Fibroblast of pulmonary artery (primary cell): ENCODE results near the gene NOS1AP.

Source experiments
- DNase-seq: peaks from one replicate; pipeline ENCODE4 v3.0.0-alpha.2; 2010; ENCODE audit warnings: low read depth
- H3K4me3 ChIP-seq: replicated peaks from 2 replicates; pipeline ENCODE4 v1.5.1; 2011; ENCODE audit warnings: low read depth, mild to moderate bottlenecking, control low read depth, low read length, moderate library complexity
- TF ChIP-seq, protein P1 (sequence below): IDR thresholded peaks from 2 replicates; pipeline ENCODE4 v1.5.1; 2011; ENCODE audit warnings: mild to moderate bottlenecking, control low read depth, low read length, inconsistent platforms; ENCODE audit errors: missing control alignments

NOS1AP gene

DNA sequence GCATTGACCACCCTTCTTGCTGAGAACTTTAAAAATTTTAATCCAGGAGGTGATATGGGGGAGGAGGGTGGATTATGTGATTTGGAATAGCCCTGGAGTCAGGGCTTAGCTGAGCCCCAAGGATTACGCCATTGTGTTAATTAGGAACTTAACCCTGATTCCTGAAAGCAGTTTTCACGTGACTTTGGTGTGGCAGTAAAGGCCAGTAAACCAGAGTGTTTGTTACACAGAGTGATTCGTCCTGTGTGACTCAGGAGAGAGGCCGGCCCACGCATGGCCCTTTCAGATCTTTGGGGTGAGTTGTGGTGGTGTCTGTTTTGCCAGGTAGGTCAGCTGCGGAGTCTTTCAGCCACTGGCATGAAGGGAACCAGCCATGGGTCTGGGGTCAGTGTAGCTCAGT is 107.6 kb downstream of the NOS1AP start:
- TF ChIP-seq, protein P1, sequence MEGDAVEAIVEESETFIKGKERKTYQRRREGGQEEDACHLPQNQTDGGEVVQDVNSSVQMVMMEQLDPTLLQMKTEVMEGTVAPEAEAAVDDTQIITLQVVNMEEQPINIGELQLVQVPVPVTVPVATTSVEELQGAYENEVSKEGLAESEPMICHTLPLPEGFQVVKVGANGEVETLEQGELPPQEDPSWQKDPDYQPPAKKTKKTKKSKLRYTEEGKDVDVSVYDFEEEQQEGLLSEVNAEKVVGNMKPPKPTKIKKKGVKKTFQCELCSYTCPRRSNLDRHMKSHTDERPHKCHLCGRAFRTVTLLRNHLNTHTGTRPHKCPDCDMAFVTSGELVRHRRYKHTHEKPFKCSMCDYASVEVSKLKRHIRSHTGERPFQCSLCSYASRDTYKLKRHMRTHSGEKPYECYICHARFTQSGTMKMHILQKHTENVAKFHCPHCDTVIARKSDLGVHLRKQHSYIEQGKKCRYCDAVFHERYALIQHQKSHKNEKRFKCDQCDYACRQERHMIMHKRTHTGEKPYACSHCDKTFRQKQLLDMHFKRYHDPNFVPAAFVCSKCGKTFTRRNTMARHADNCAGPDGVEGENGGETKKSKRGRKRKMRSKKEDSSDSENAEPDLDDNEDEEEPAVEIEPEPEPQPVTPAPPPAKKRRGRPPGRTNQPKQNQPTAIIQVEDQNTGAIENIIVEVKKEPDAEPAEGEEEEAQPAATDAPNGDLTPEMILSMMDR, result no peak
- no peak for DNase-seq
- no peak overlapping the region for H3K4me3 ChIP-seq

DNA sequence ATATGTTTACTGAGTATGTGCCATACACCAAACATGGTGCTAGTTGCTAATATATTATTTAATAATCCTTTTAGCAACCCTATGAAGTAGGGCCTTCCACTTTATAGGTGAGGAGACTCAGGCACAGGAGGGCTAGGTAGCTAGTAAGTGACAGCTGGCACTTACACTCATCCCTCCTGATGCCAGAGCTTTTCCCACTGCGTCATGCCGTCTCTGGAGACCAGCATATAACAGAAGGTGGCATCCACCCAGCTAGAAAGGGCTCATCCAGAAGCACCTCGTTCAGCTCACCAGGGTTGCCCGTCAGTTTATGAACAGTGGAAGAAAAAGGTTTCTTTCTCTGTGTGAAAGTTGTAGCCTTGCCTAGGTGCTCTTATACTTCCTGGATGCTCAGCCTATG is 108.9 kb downstream of the NOS1AP start:
- no peak overlapping the region for H3K4me3 ChIP-seq
- DNase-seq, result no peak
- TF ChIP-seq, protein P1, result no peak

DNA sequence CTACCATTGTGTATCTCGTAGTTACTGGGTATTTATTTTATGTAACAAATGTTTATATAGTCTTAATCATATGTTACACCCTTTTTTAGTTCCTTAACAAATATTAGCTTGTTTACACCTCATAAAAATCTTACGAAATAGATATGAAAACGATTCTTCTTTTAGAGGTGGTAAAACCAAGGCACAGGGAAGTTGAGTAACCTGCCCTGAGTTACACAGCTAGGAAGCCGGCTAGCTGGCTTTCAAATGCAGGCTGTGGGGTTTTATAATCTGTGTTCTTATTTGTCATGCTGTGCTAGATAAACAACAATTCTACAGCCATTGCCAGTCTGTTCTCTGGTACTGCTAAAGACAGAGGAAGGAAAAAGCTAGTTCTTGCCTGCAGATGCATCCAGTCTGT is 109.6 kb downstream of the NOS1AP start:
- TF ChIP-seq, protein P1, result no peak
- DNase-seq, result no peak
- H3K4me3 ChIP-seq, result no peak overlapping the region

DNA sequence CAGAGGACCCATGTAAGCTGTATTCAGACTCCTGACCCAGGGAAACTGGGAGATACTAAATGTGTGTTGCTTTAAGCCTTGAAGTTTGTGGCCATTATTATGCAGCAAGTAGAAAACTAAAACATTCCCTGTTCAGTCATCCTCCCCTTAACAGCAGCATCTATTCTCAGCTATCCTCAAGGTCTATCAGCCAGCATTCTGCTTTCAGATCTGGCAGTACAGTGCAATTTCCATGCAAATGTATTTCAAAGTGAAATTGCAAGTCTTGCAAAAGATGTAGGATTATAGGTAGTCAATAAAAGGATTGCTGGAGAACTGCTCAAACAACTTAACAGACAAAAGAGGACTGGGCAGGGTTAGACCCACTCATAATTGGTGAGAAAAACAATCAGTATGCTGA is 111.3 kb downstream of the NOS1AP start:
- DNase-seq, result no peak
- no peak overlapping the region for H3K4me3 ChIP-seq
- TF ChIP-seq, protein P1, result no peak

DNA sequence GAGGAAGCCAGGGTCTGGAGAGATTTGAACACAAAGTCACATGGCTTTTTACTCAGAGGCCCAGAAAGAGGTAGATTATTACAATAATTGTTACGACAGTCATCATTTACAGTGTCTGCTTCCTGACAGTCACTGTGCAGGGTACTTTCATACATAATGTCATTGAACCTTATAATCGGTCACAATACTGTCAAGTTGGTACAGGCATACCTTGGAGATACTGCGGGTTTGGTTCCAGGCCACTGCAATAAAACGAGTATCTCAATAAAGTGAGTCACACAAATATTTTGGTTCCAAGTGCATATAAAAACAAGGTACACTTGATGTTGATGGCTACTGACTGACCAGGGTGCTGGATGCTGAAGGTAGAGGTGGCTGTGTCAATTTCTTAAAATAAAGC is 112.6 kb downstream of the NOS1AP start:
- no peak for DNase-seq
- TF ChIP-seq, protein P1, result no peak
- H3K4me3 ChIP-seq, result no peak overlapping the region

DNA sequence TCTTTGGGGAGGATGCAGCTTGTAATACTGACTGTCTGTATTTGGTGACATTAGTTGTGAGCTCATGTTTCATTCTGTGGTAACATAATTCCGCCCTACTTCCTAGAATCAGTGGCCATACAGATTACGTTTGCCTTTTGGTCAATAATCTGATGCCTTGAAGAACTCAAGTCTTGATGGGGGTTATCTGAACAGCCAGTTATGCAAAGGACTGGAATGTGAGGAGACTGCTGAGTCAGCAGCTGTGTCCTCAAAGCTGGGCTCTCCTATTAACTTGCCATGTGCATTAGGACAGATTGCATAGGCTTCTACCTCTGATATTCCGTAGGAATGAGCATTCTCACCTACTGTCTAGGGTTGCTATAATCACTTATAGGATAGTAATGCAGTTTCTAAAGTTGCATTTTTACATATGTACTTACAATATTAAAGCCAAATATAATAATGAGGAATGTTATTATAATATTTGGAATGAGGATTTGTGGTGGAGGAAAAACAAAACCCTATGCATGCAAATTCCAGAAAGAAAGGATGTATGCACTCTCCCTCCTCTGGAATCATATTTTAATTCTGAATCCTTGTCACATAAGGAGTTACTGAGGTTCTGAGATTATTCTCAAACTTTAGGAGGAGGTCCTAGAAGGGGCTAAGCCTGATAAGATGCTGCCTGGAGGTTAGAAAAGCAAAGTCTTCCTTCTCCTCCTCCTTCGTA is 116.0 kb downstream of the NOS1AP start:
- no peak overlapping the region for H3K4me3 ChIP-seq
- no peak for DNase-seq
- TF ChIP-seq, protein P1, result no peak

DNA sequence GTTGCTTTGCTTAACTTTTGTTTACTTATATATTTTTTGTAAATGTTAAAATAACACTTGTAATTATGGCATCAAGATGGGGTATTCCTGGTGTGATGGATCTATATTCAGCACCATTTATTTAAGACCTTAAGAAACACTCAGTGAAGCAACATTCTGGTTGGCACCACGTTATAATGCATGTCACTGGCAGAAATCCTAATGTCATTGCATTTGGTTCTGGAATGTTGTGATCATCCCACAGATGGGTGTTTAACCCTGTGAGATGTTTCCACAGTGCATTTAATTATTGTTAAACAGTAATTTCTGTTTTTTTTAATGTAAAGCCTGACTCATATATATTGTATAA is 116.5 kb downstream of the NOS1AP start:
- no peak for DNase-seq
- TF ChIP-seq, protein P1, result no peak
- H3K4me3 ChIP-seq, result no peak overlapping the region
